HG03175 (cell line): ENCODE measurements around the gene MCM6.

ENCODE experiments used
- ATAC-seq: cut with Tn5 transposase; IDR thresholded peaks from one replicate; pipeline ENCODE4 v1.9.1; 2021; ENCODE audit warnings: mild to moderate bottlenecking, moderate library complexity; ENCODE audit not compliant: unreplicated experiment

The MCM6 gene

DNA sequence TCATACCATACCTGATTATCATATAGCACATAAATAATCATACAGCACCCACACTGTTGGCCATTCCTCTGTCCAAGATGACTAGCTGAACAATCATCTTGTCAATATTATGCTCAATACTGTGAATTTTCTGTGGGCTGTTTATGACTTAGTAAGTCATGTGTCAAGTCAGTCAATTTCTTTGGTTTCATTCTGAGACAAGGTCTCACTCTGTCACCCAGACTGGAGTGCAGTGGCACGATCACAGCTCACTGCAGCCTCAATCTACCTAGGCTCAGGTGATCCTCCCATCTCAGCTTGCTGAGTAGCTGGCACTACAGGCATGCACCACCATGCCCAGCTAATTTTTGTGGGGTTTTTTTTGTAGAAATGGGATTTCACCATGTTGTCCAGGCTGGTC is 5.7 kb downstream of the MCM6 start:
- ATAC-seq = peak; percentile 49

DNA sequence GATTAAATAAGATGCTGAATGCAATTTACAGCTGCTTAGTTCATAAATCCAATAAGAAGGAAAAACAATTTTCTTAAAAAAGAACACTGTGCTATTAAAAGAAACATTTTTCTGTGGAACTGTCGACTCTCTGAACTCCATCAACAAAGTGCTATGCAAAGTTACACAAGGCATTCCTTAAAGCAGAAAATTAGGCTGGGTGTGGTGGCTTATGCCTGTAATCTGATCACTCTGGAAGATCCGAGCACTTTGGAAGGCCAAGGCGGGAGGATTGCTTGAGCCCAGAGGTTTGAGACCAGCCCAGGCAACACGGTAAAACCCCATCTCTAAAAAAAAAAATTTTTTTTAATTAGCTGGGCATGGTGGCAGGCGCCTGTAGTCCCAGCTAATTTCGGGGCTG is 13.0 kb downstream of the MCM6 start:
- ATAC-seq = no peak

GRCh38 chr2:135862718-135863117 is 13.5 kb downstream of the MCM6 start:
- no peak for ATAC-seq

DNA sequence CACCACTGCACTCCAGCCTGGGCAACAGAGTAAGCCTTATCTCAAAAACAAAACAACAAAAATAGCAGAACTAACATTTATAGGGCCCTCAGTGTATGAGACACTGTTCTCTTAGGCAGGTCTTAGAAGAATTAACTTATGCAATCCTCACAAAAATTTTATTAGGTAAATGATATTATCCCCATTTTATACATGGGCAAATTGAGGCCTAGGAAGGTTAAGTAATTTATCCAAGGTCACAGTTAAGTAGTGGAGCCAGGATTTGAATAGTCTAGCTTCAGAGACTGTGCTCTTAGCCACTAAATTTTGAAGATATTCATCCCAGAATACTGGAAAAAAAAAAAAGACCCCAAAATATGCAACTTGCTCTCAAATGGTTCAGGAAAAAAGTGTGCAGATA is 22.8 kb downstream of the MCM6 start:
- no peak for ATAC-seq

- ATAC-seq = no peak
Observed at GRCh38 chr2:135851858-135852257, 24.4 kb downstream of the MCM6 start.

- no peak for ATAC-seq
Observed at GRCh38 chr2:135850892-135851668, 25.2 kb downstream of the MCM6 start.

DNA sequence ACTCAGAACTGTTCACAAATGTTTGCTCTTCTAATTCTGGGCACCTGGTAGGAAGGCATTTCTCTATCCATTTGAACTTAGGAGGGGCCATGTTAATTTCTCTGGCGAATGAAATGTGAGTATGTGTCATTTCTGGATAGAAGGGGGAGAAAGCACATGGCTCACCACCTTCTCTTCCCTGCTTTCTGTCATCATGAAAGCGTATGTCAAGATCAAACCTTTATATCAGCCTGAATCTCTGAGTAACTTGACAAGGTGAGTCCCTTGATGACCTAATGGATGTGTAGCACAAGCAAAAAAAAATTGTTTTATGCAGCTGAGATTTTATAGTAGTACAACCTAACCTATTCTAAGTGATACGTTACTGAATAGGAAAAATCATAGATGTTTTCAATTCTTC is 27.2 kb downstream of the MCM6 start:
- no peak for ATAC-seq

DNA sequence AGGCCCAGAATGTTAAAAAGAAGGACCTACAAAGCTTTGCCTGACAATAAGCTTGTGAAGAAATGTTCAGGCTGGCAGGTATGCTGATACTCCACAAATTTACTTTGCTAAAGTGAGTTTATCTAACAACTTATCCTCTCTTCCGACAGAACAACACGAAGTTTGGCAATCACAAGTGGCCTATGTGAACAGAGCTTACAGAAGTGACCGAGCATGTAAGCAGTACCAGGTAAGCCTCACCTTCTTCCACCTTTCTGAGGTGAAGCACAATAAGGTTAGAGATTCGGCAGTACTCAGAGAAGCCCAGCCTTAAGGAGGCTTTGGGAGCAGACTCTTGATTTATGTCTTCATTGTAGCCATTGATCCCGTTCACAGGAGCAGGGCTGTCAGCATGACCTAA is 30.2 kb downstream of the MCM6 start:
- ATAC-seq = no peak

DNA sequence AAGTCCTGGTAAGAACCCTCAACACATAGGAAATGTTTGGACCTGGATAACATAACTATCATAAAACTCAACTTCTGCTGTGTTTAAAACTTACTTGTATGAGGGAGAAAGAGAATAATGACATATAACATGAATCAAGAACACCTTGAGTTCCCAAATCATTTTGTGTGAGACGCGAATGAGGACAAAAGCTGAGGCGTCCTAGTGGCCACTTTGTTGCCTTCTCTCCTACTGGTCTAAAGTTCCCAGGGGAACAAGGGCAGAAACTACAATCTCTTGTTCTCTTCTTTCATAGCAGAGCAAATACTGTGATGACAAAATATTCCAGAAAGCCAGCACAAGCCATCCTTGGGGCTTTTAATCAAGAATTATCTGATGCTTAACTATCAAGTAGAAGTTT is 31.0 kb downstream of the MCM6 start:
- ATAC-seq = no peak

DNA sequence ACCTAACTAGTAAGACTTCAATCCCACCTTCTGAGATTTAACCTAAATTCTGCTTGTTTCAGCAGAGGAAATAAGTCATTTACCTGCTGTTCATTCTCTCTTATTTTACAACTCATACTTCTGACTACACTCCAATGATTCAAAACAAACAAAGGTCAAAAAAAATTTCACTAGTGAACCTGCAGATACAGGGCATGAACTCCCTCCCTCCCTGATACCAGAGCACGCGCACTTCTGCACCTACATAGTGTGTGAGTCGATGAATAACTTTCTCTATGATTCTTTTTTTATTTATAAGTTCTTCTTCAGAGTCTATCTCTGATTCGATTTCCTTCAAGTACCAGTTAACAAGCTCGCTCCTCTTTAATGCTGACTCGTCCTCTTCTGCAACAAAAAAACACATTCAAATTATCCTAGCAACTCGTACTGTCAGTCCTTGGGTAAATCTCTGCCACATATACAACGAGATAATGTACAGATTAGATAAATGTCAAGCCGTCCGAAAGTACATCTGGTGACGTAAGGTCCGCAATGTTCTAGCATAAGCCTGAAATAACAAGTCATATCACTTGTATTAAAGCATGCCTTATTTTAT is 31.8 kb downstream of the MCM6 start:
- no peak for ATAC-seq

GRCh38 chr2:135843671-135844070 is 32.6 kb downstream of the MCM6 start:
- ATAC-seq = no peak

DNA sequence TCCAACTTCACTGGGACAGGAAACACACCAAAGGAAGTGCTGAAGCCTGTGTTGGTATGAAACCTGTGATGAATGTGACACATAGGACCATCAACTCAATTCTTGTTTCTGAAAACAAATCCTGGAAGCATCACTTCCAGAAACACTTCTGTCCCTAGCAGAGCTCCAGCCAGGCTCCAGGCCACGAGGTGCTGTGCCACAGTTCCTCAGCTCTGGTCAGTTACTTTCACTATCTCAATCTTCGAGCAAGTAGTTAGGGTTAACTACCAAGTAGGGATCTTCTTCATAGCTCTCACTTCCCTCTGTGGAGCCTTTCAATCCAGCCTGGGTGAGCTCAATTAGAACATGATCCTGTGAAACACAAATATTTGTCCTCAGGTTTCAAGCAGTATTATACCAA is 35.6 kb downstream of the MCM6 start:
- ATAC-seq = no peak

- ATAC-seq = no peak
Observed at GRCh38 chr2:135839713-135840112, 36.5 kb downstream of the MCM6 start.

- ATAC-seq = no peak
Observed at GRCh38 chr2:135838502-135838901, 37.7 kb downstream of the MCM6 start.

DNA sequence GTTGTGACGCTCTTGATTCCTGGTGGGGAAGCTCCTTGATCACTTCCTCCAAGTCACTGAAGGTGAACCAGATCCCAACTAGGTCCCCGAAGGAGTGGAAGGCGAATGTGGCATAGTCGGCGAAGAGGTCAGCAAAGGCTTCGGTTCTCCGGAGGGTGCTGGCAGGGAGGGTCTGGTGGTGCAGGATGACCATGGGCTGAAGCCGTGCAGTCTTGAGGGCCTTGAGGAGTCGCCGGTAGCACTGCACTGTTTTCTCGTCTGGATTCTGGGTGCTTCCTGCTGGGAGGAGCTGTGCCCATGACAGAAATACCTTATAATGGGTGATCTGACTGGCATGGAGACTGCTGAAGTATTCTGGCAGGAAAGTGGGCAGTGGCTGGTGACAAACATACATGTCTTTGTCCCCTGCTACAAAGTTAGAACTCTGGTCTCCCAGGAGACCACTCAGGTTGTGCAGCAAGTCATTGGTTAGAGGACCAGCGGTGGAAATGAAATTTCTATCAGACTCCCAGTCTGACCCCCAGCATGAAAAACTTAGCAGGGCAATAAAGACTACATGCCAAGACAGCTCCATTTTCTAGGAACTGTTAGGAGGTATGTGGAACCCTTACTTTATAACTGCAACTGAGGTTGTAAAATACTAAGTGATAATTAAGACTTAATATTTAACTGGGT is 39.5 kb downstream of the MCM6 start, which contains the start of gene LCT:
LCT (minus strand) TSS at position 589 of the 675 bp plus-strand sequence; CDS start at position 574, 15 bp downstream.
- ATAC-seq = no peak

GRCh38 chr2:135832891-135833290 is 43.4 kb downstream of the MCM6 start:
- no peak for ATAC-seq

DNA sequence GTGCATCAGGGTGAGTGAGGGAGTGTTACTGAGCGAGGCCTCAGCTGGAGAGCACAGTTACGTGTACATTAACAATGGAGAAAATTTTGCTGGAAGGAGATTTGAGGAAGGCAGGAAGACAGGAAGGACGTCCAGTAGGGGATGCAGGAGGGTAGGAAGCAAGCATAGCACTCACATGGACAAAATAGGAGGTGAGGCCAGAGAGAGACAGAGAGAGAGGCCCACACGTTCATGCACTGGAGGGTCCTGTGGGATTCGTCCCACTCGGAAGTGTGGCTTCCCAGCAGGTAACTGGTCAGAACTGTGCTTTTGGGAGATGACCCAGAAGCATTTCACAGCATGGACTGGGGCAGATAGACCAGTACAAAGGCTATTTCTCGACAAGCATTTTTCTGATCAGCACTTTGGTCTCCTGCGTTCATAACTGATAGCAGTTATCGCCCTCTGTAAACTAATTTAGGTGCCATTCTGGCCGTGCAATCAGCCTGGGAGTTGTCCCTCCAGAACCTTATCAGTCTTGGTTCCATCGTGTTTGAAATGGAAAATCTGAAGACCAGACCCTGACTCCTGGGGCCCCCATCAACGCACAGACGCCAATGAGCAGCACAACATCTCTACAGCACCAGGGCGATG is 44.9 kb downstream of the MCM6 start:
- no peak for ATAC-seq

- ATAC-seq = no peak
Observed at GRCh38 chr2:135829378-135830135, 46.7 kb downstream of the MCM6 start.

GRCh38 chr2:135826544-135826943 is 49.7 kb downstream of the MCM6 start:
- no peak for ATAC-seq

DNA sequence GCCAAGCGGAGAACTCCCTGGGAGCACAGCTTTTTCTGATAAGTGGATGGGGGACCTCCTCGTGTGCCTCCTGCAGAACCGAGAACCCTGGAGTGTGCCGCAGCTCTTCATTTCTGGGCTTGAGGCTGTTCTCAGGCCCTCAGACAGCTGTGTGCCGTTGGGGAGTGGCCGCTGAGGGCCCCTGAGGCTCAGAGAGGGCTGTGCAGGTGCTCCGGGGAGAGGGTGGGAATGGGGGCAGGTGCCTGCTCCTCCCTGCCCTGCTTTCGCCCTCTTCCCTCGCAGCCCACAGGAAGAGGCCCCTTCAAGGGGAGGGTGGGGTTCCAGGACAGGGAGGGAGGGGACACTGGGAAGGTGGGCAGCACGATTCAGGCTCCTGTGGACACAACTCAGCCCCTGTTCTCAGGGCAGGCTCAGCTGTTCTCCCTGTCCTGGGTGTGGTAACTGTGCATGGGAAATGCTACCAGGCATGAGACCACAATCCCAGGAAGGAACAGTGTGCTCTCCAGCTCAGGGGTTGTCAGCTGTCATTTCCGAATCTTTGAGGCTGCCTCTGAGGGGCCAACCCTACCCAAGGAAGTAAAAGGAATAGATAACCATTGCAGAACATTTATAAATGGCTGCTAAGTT is 50.6 kb downstream of the MCM6 start:
- no peak for ATAC-seq
